GM12874 (cell line): ENCODE results near the gene HDAC4.

Experiments
- TF ChIP-seq, protein P1 (sequence below): IDR thresholded peaks from 2 replicates; pipeline ENCODE4 v1.5.1; 2011; ENCODE audit warnings: low read depth, mild to moderate bottlenecking, control low read depth, low read length, moderate library complexity; ENCODE audit not compliant: insufficient read depth

The HDAC4 gene

DNA sequence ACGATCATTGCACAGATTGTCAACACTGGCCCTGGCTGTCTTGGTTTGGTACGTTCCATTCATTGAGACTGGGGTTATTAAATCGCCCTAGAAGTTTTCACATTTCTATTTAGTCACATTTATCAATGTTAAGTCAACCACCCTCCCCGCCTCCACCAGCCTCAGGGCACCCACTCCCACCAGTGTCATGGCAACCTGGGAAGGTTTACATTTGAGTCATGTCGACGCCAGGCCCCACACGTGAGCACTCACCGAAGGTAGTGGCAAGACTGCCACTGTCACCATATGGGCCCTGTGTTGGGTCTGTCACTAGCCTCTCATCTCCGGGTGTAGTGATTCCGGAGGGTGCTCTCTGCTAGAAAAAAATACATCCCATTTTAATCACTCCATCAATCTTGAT lies 358.8 kb downstream of the HDAC4 start:
- TF ChIP-seq, protein P1, sequence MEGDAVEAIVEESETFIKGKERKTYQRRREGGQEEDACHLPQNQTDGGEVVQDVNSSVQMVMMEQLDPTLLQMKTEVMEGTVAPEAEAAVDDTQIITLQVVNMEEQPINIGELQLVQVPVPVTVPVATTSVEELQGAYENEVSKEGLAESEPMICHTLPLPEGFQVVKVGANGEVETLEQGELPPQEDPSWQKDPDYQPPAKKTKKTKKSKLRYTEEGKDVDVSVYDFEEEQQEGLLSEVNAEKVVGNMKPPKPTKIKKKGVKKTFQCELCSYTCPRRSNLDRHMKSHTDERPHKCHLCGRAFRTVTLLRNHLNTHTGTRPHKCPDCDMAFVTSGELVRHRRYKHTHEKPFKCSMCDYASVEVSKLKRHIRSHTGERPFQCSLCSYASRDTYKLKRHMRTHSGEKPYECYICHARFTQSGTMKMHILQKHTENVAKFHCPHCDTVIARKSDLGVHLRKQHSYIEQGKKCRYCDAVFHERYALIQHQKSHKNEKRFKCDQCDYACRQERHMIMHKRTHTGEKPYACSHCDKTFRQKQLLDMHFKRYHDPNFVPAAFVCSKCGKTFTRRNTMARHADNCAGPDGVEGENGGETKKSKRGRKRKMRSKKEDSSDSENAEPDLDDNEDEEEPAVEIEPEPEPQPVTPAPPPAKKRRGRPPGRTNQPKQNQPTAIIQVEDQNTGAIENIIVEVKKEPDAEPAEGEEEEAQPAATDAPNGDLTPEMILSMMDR, result no peak

DNA sequence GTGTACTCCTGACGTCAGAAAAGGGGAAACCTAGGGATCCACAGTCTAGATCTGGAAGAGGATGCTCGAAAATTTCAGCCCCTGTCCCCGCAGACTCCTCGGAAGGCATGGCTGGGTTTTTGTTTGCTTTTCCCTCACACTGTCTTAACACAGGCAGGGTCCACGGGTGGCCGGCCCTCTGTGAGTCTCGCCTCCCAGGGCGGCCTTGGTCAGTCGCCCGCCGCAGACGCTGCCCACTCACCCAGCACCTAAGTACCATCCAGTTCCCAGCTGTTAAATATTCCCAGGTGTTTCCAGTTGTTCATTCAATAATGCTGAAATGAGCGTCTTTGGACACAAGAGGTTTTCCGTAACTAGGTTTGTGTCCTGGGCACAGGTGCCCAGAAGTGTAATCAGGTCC lies 359.8 kb downstream of the HDAC4 start:
- TF ChIP-seq, protein P1, result no peak

DNA sequence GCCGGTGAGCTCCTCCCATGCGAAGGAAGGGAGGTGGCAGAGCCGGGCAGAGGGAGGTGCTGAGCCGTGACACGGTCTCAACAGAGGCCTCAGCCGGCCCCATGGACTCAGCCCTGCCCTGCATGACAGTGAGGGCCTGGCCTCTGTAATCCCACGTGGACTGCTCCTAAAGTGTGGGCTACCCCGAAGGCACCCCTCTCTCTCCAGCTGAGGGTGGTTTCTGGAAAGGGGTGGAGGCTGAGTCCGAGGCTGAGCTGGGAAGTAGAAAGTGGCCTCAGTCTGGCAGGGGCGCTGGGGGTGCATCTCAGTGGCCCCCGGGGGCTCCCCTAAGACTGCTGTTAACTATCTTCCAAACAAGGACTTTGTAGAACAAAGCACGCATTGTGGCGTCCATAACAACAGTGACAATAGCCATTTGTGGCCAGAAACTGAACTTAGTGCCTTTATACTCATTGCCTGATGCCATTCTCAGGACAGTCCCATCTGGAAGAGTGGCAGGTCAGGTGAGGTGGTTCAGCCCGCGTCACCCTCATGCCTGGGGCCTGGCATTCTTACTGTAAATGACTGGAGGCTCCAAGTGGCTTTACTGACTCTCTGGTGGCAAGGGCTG lies 360.6 kb downstream of the HDAC4 start:
- TF ChIP-seq, protein P1, result no peak

DNA sequence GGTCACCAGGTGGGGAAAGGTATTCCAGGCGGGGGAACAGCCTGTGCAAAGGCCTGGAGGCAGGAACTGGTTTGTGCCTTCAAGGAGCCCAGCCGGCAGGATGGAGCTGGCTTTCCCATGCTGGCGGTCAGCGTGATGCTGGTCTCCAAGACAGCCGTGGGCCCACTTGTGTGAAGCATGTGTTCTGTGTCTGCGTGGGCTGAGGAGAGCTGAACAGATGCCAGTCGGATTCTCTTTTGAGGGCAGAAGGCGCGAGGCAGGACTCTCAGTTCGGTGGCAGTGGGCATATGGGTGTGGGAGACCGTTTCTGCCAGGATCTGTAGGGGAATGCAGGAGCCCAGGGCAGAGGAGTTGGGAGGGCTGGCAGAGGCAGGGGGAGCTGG lies 361.4 kb downstream of the HDAC4 start:
- TF ChIP-seq, protein P1, result no peak

DNA sequence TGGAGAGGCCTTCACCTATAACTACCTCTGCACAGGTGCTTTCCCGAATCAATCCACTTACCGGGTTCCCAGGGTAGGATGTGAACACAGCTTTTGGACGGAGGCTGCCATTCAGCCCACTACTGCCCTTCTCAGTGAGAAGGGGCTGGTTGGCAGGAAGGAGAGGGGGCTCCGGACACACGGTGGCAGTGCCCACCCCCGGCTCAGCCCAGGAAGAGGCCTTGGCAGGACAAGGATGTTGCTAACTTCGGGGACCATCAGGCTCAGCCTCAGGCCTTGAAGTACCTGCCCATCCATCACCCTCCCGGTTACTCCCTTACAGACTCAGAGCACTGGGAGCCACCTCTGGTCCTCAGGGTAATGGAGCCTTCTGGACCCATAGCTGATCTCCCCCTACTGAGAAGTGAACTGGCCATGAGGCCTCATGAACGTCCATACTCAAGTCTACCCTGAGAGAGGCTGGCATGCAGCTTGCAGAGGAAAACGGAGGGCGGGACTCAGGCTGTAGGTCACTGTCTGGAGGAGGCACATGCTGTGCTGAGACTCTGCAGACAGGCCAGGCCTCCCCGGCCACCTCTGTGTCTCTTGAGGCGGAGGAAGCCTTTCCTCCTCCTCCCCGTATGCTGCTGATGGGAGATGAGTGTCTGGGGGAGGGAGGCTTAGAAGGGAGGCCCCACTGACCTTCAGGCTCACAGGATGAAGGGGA lies 361.9 kb downstream of the HDAC4 start:
- TF ChIP-seq, protein P1, result no peak

DNA sequence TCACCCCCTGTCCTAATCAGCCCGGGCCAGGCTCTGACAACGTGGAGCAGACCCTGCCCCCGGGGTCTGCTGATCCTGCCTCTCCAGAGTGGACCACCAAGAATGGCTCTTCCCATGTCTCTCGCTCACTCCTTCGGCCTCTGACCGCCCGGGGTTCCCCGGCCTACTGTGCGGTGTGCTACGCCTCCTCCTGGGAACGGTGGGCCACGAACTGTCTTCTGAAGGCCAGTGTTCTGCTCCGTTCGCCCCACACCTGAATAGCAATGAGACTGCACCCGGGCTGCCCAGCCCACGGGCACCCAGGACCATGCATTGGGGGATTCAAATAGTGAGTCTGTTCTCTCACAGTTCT lies 363.3 kb downstream of the HDAC4 start:
- TF ChIP-seq, protein P1, result no peak

DNA sequence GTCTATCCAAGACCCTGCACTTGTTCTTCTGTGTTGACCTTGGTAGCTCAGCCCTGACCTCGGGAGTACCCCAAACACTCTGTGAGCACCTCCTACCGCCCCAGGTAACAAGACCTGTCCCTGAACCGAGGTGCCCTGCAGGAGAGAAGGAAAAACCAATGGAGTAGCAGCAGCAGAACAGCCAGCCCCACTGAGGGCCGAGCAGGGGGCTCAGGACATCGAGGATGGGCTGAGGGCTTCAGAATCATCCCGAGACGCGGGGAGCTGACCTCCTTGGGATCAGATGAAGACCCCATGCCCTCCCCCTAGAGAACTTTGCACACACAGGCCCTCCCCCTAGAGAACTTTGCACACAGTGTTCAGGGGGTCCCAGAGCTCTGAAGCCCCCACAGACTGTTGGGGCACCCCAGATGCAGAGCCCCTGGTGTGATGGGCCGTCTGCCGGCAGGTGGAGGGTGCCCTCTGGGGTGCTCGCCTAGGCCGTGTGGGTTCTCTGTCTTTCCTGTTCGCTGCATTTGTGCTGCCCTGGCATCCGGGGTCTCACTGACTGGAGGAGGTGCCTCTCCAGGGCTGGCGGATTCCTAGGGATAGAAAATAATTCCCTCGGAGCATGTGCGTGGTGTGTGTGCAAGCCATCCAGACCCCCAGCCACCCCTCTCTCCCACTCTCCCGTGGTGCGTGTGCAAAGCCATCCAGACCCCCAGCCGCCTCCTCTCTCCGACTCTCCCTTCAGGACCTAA lies 363.8 kb downstream of the HDAC4 start:
- TF ChIP-seq, protein P1, result no peak
